Endothelial cell of umbilical vein (primary cell): Measurements from ENCODE around the gene E2F2. TPM values are rescaled to one million over a fixed set of nuclear protein-coding genes. Genes with fewer than 3 reads are reported as not detected.

Experiments
- BruUV-seq: library from RNA; stranded (reverse); fragments of 400-500 nt; replicated peaks from 2 replicates; lab custom pipeline; 2021; lab: Mats Ljungman, UMichigan
- CTCF ChIA-PET: fragments of 300-600, 350-600 bp; sonication (Branson Sonifier 250); formaldehyde crosslinking; loops from one replicate; lab custom pipeline; 2021; ENCODE audit warnings: antibody characterized with exemption, inconsistent platforms; lab: Charles Lee
- POLR2A ChIA-PET: fragments of 300-600, 350-600 bp; sonication (Branson Sonifier 250); formaldehyde crosslinking; loops from one replicate; lab custom pipeline; 2021; ENCODE audit warnings: antibody characterized with exemption, inconsistent platforms; lab: Charles Lee
- DNase-seq: peaks from one replicate; pipeline ENCODE4 v3.0.0-alpha.2; 2011; ENCODE audit warnings: low read depth, low spot score
- FAIRE-seq: peaks from 2 replicates; lab custom pipeline; 2011; peaks lifted over from hg19 to GRCh38; lab: Jason Lieb, UNC
- H2AFZ ChIP-seq: 2 replicates; pipeline ENCODE4 v1.6.0; 2012; ENCODE audit warnings: low read depth, low read length, control low read depth, inconsistent platforms
- H3K27ac ChIP-seq: 2 replicates; pipeline ENCODE4 v1.5.1; 2011; ENCODE audit warnings: low read depth, mild to moderate bottlenecking, control low read depth, low read length, moderate library complexity; ENCODE audit not compliant: insufficient read depth
- H3K27me3 ChIP-seq, 2 experiments: 2 replicates each; pipeline versions ENCODE4 v1.6.0 to v1.6.1; 2011; ENCODE audit warnings: low read length in 2 of 2, mixed read lengths in 1 of 2; ENCODE audit not compliant: control insufficient read depth in 2 of 2, insufficient read depth in 2 of 2
- H3K36me3 ChIP-seq, 2 experiments: 2 replicates in 1 of 2; 3 replicates in 1 of 2; pipeline ENCODE4 v1.5.1; 2011; ENCODE audit warnings: low read length in 2 of 2, mild to moderate bottlenecking in 1 of 2, moderate library complexity in 1 of 2; ENCODE audit not compliant: control insufficient read depth in 2 of 2, insufficient read depth in 2 of 2; ENCODE audit errors: extremely low read depth in 1 of 2
- H3K4me1 ChIP-seq: 3 replicates; pipeline ENCODE4 v1.5.1; 2011; ENCODE audit warnings: mild to moderate bottlenecking, low read length; ENCODE audit not compliant: control insufficient read depth, insufficient read depth; ENCODE audit errors: extremely low read depth
- H3K4me2 ChIP-seq: 2 replicates; pipeline ENCODE4 v1.6.1; 2011; ENCODE audit warnings: low read length, control low read depth, mixed read lengths; ENCODE audit not compliant: insufficient read depth
- H3K4me3 ChIP-seq, 3 experiments: fragments of 200-600 bp in 1 of 3; sonication (generic), shearing (Covaris generic) in 1 of 3; replicated peaks in 1 of 3; 2 replicates each; pipeline ENCODE4 v1.5.1; 2011 to 2016; ENCODE audit warnings: control low read depth in 3 of 3, low read length in 3 of 3, mild to moderate bottlenecking in 2 of 3, inconsistent platforms in 1 of 3, low read depth in 1 of 3, moderate library complexity in 1 of 3; ENCODE audit not compliant: insufficient read depth in 1 of 3
- H3K79me2 ChIP-seq: 2 replicates; pipeline ENCODE4 v1.6.0; 2012; ENCODE audit warnings: low read length, inconsistent platforms; ENCODE audit not compliant: control insufficient read depth, insufficient read depth
- H3K9ac ChIP-seq: replicated peaks from 2 replicates; pipeline ENCODE3; 2011; ENCODE audit warnings: low read length, control low read depth; ENCODE audit not compliant: insufficient read depth; ENCODE audit errors: extremely low read depth
- H3K9me1 ChIP-seq: replicated peaks from 3 replicates; pipeline ENCODE4 v1.6.0; 2011; ENCODE audit warnings: mild to moderate bottlenecking, low read length; ENCODE audit not compliant: control insufficient read depth, insufficient read depth; ENCODE audit errors: extremely low read depth
- H3K9me3 ChIP-seq: replicated peaks from 2 replicates; pipeline ENCODE4 v1.5.1; 2012; ENCODE audit warnings: low read length, inconsistent platforms; ENCODE audit not compliant: control insufficient read depth, insufficient read depth
- H4K20me1 ChIP-seq: replicated peaks from 2 replicates; pipeline ENCODE3; 2011; ENCODE audit warnings: mild to moderate bottlenecking, low read length; ENCODE audit not compliant: control insufficient read depth, insufficient read depth; ENCODE audit errors: extremely low read depth
- EZH2 ChIP-seq: IDR thresholded peaks from 2 replicates; pipeline ENCODE4 v1.6.1; 2012; ENCODE audit warnings: borderline replicate concordance, low read depth, mild to moderate bottlenecking, moderate library complexity, low read length, inconsistent platforms; ENCODE audit not compliant: severe bottlenecking
- FOS ChIP-seq: IDR thresholded peaks from 2 replicates; pipeline ENCODE4 v1.6.1; 2011; ENCODE audit warnings: mild to moderate bottlenecking, low read length, moderate library complexity, borderline replicate concordance; ENCODE audit not compliant: insufficient read depth
- GATA2 ChIP-seq: IDR thresholded peaks from 2 replicates; pipeline ENCODE4 v1.7.0; 2011; ENCODE audit warnings: low read depth, mild to moderate bottlenecking, moderate library complexity, mixed read lengths, low read length; ENCODE audit not compliant: insufficient read length, insufficient read depth
- JUN ChIP-seq: IDR thresholded peaks from 2 replicates; pipeline ENCODE4 v1.6.1; 2011; ENCODE audit warnings: borderline replicate concordance, low read depth; ENCODE audit not compliant: insufficient read length, insufficient read depth
- MAX ChIP-seq: IDR thresholded peaks from 2 replicates; pipeline ENCODE4 v1.6.1; 2011; ENCODE audit not compliant: insufficient read depth, insufficient read length
- MYC ChIP-seq: IDR thresholded peaks from one replicate; pipeline ENCODE4 v1.6.1; 2011; ENCODE audit warnings: mild to moderate bottlenecking, low read depth, low read length
- POLR2A ChIP-seq: IDR thresholded peaks from 2 replicates; pipeline ENCODE4 v1.6.1; 2012; ENCODE audit warnings: low read depth, mild to moderate bottlenecking, control low read depth, low read length
- POLR2AphosphoS5 ChIP-seq: IDR thresholded peaks from 2 replicates; pipeline ENCODE4 v1.6.1; 2012; ENCODE audit warnings: low read depth, mild to moderate bottlenecking, control low read depth, low read length, moderate library complexity; ENCODE audit not compliant: insufficient read depth
- dilution Hi-C: fragments of 300-500 bp; cut with MboI; formaldehyde crosslinking; loops from one replicate; pipeline ENCODE4 v1.15.0; 2019; ENCODE audit warnings: low sequenced_read_pairs; ENCODE audit not compliant: extremely low pct_ligation_motif_present
- intact Hi-C: fragments of 100-400 bp; cut with micrococcal nuclease; formaldehyde crosslinking; loops from one replicate; pipeline ENCODE4 v1.10.0; 2022
- polyA plus RNA-seq, 4 experiments: library from polyadenylated mRNA; depleted of rRNA in 3 of 4; stranded (reverse) in 3 of 4; unstranded in 1 of 4; fragments of >200 nt; gene quantifications; 2 replicates each; pipeline versions ENCODE4 v1.2.1 to v1.2.3, GENCODE V29; 2011 to 2012; ENCODE audit warnings: missing spikeins in 1 of 4
- total RNA-seq: library from RNA; stranded (reverse); gene quantifications from 2 replicates; pipeline ENCODE4 v1.2.3, GENCODE V29; 2021
- TF ChIP-seq, protein P1 (sequence below), 2 donors: IDR thresholded peaks; 1 replicate in 1 of 2; 2 replicates in 1 of 2; pipeline ENCODE4 v1.5.1; 2011; ENCODE audit warnings: low read length in 2 of 2, mild to moderate bottlenecking in 2 of 2, moderate library complexity in 2 of 2, control low read depth in 1 of 2, inconsistent platforms in 1 of 2, low read depth in 1 of 2; ENCODE audit not compliant: insufficient read depth in 1 of 2; ENCODE audit errors: extremely low read depth in 1 of 2

The E2F2 gene
- total and polyA plus RNA-seq, 2 donors (not counting 3 experiments of a cell fraction or from before 2014, with no cell fraction given), result 1.1 to 5.6 TPM

- no peak overlapping the region for H3K4me3 ChIP-seq
- H3K36me3 ChIP-seq, result no peaks in the 10 kb centered on the region
- no peak overlapping the region for H3K27ac ChIP-seq
- no peaks in the 10 kb centered on the region for H4K20me1 ChIP-seq
- no peak overlapping the region for H3K9ac ChIP-seq
- intact Hi-C loops (no loop called here), dilution Hi-C loops (no loop called here)
- CTCF ChIA-PET, result interaction anchor here (5.4 kb wide), 1 partner anchor 12 kb away, joined by 65 read pairs; no protein-coding TSS in a partner anchor
- H3K27me3 ChIP-seq, result no peaks in the 10 kb centered on the region
- H3K9me3 ChIP-seq, result no peaks in the 10 kb centered on the region
- H3K79me2 ChIP-seq, result no peaks in the 10 kb centered on the region
- BruUV-seq, result no TSS peak
- FAIRE-seq (no peak), DNase-seq (no peak)
- no peaks in the 10 kb centered on the region for H3K4me1 ChIP-seq
- no peak overlapping the region for H3K4me2 ChIP-seq
- H3K9me1 ChIP-seq, result no peaks in the 10 kb centered on the region
- TF ChIP-seq FOS (no peak), GATA2 (no peak), EZH2 (no peak), MYC (no peak), JUN (no peak), POLR2A (no peak), POLR2AphosphoS5 (no peak), MAX (no peak)
- TF ChIP-seq, protein P1, sequence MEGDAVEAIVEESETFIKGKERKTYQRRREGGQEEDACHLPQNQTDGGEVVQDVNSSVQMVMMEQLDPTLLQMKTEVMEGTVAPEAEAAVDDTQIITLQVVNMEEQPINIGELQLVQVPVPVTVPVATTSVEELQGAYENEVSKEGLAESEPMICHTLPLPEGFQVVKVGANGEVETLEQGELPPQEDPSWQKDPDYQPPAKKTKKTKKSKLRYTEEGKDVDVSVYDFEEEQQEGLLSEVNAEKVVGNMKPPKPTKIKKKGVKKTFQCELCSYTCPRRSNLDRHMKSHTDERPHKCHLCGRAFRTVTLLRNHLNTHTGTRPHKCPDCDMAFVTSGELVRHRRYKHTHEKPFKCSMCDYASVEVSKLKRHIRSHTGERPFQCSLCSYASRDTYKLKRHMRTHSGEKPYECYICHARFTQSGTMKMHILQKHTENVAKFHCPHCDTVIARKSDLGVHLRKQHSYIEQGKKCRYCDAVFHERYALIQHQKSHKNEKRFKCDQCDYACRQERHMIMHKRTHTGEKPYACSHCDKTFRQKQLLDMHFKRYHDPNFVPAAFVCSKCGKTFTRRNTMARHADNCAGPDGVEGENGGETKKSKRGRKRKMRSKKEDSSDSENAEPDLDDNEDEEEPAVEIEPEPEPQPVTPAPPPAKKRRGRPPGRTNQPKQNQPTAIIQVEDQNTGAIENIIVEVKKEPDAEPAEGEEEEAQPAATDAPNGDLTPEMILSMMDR (IDR thresholded peaks at IDR 0.05; ENCODE audit: extremely low read depth in 1 of 2, insufficient read depth in 1 of 2, low read depth in 1 of 2, low read length in 2 of 2), result no peak
- H2AFZ ChIP-seq, result no peak overlapping the region
- POLR2A ChIA-PET, result no interaction called here
Measured at GRCh38 chr1:23509896-23510295, 21.1 kb downstream of the E2F2 start.
